H9 (cell line): ENCODE results near the gene ZNF709. TPM values are rescaled to one million over a fixed set of nuclear protein-coding genes. Genes with fewer than 3 reads are reported as not detected.

ENCODE experiments used
- DNase-seq: peaks from one replicate; pipeline ENCODE4 v3.0.0-alpha.2; 2017
- H2AFZ ChIP-seq: one replicate; pipeline ENCODE4 v1.6.1; 2013; ENCODE audit warnings: mild to moderate bottlenecking, low read length, control low read depth, moderate library complexity
- H2AK5ac ChIP-seq: 2 replicates; pipeline ENCODE4 v1.6.1; 2013; ENCODE audit warnings: low read length, control low read depth, mixed read lengths; ENCODE audit not compliant: insufficient read length
- H2BK120ac ChIP-seq: one replicate; pipeline ENCODE4 v1.6.1; 2013; ENCODE audit warnings: low read depth, mild to moderate bottlenecking, low read length, control low read depth, inconsistent platforms; ENCODE audit not compliant: poor library complexity, severe bottlenecking
- H2BK12ac ChIP-seq: 2 replicates; pipeline ENCODE4 v1.6.1; 2013; ENCODE audit warnings: low read length, control low read depth, mixed read lengths, low read depth; ENCODE audit not compliant: insufficient read length
- H2BK15ac ChIP-seq: 2 replicates; pipeline ENCODE4 v1.6.1; 2013; ENCODE audit warnings: low read depth, low read length, control low read depth
- H2BK20ac ChIP-seq: one replicate; pipeline ENCODE4 v1.6.1; 2013; ENCODE audit warnings: low read depth, mild to moderate bottlenecking, low read length, control low read depth, inconsistent platforms; ENCODE audit not compliant: poor library complexity, severe bottlenecking
- H2BK5ac ChIP-seq: 2 replicates; pipeline ENCODE4 v1.6.1; 2013; ENCODE audit warnings: low read length, control low read depth, mixed read lengths; ENCODE audit not compliant: insufficient read length
- H3K14ac ChIP-seq: 2 replicates; pipeline ENCODE4 v1.6.1; 2013; ENCODE audit warnings: low read length, control low read depth; ENCODE audit not compliant: insufficient read depth
- H3K18ac ChIP-seq: 2 replicates; pipeline ENCODE4 v1.6.1; 2013; ENCODE audit warnings: low read depth, mild to moderate bottlenecking, mixed read lengths, low read length, control low read depth; ENCODE audit not compliant: insufficient read length
- H3K23ac ChIP-seq: 2 replicates; pipeline ENCODE4 v1.6.1; 2013; ENCODE audit warnings: low read length, control low read depth, mixed read lengths, low read depth; ENCODE audit not compliant: insufficient read length
- H3K23me2 ChIP-seq: 2 replicates; pipeline ENCODE4 v1.6.1; 2013; ENCODE audit warnings: low read depth, mild to moderate bottlenecking, mixed read lengths, low read length, control low read depth; ENCODE audit not compliant: insufficient read length, poor library complexity, severe bottlenecking
- H3K27ac ChIP-seq: 2 replicates; pipeline ENCODE4 v1.5.1; 2013; ENCODE audit warnings: low read length, control low read depth, mixed read lengths, low read depth; ENCODE audit not compliant: insufficient read length
- H3K27me3 ChIP-seq: 2 replicates; pipeline ENCODE4 v1.6.1; 2013; ENCODE audit warnings: low read length, control low read depth, inconsistent platforms; ENCODE audit not compliant: insufficient read depth
- H3K4ac ChIP-seq: 2 replicates; pipeline ENCODE4 v1.6.1; 2013; ENCODE audit warnings: low read depth, mild to moderate bottlenecking, control low read depth, inconsistent platforms, low read length, moderate library complexity
- H3K4me1 ChIP-seq: 2 replicates; pipeline ENCODE4 v1.6.1; 2013; ENCODE audit warnings: low read length, control low read depth, inconsistent platforms; ENCODE audit not compliant: insufficient read depth
- H3K4me2 ChIP-seq: 2 replicates; pipeline ENCODE4 v1.6.1; 2013; ENCODE audit warnings: low read length, control low read depth, mixed read lengths; ENCODE audit not compliant: insufficient read length, insufficient read depth
- H3K56ac ChIP-seq: 2 replicates; pipeline ENCODE4 v1.6.1; 2013; ENCODE audit warnings: low read depth, mild to moderate bottlenecking, mixed read lengths, low read length, control low read depth; ENCODE audit not compliant: insufficient read length
- H3K79me1 ChIP-seq: 2 replicates; pipeline ENCODE4 v1.6.1; 2013; ENCODE audit warnings: low read depth, mild to moderate bottlenecking, moderate library complexity, low read length, control low read depth, inconsistent platforms; ENCODE audit not compliant: insufficient read depth, poor library complexity, severe bottlenecking
- H3K79me2 ChIP-seq: 2 replicates; pipeline ENCODE4 v1.6.1; 2013; ENCODE audit warnings: low read length, control low read depth, inconsistent platforms; ENCODE audit not compliant: insufficient read depth
- H3K9ac ChIP-seq: 2 replicates; pipeline ENCODE4 v1.6.1; 2013; ENCODE audit warnings: low read length, control low read depth, mixed read lengths; ENCODE audit not compliant: insufficient read length; ENCODE audit errors: extremely low read depth
- H3K9me3 ChIP-seq: one replicate; pipeline ENCODE4 v1.6.1; 2013; ENCODE audit warnings: low read depth, low read length, inconsistent platforms; ENCODE audit not compliant: control insufficient read depth
- H3T11ph ChIP-seq: one replicate; pipeline ENCODE4 v1.6.1; 2013; ENCODE audit warnings: mild to moderate bottlenecking, low read length, control low read depth, inconsistent platforms
- H4K20me1 ChIP-seq: one replicate; pipeline ENCODE4 v1.6.1; 2013; ENCODE audit not compliant: control insufficient read depth, insufficient read length, insufficient read depth
- H4K5ac ChIP-seq: 2 replicates; pipeline ENCODE4 v1.6.1; 2013; ENCODE audit warnings: low read depth, mild to moderate bottlenecking, mixed read lengths, low read length, control low read depth; ENCODE audit not compliant: insufficient read length
- H4K8ac ChIP-seq: replicated peaks from 2 replicates; pipeline ENCODE4 v1.6.1; 2013; ENCODE audit warnings: low read length, control low read depth, mixed read lengths, low read depth; ENCODE audit not compliant: insufficient read length
- H4K91ac ChIP-seq: 2 replicates; pipeline ENCODE4 v1.6.1; 2013; ENCODE audit warnings: low read depth, mild to moderate bottlenecking, moderate library complexity, mixed read lengths, low read length, control low read depth; ENCODE audit not compliant: insufficient read length
- H3K27ac Mint-ChIP-seq, 3 experiments: 2 replicates in 2 of 3; 3 replicates in 1 of 3; pipeline ENCODE4 v1.8.0; 2020 to 2021; ENCODE audit warnings: mixed read lengths in 3 of 3, mild to moderate bottlenecking in 1 of 3, moderate library complexity in 1 of 3
- H3K27me3 Mint-ChIP-seq: 2 replicates; pipeline ENCODE4 v1.8.0; 2021; ENCODE audit warnings: low read depth, mild to moderate bottlenecking, moderate library complexity, mixed read lengths
- H3K36me3 Mint-ChIP-seq, 3 experiments: 2 replicates in 2 of 3; 3 replicates in 1 of 3; pipeline ENCODE4 v1.8.0; 2020 to 2021; ENCODE audit warnings: low read depth in 3 of 3, mixed read lengths in 3 of 3; ENCODE audit not compliant: insufficient read depth in 1 of 3
- H3K4me1 Mint-ChIP-seq, 2 experiments: 2 replicates each; pipeline ENCODE4 v1.8.0; 2020; ENCODE audit warnings: mixed read lengths in 2 of 2
- H3K4me3 Mint-ChIP-seq, 2 experiments: 2 replicates in 1 of 2; 3 replicates in 1 of 2; pipeline ENCODE4 v1.8.0; 2020 to 2021; ENCODE audit warnings: mild to moderate bottlenecking in 2 of 2, mixed read lengths in 2 of 2, moderate library complexity in 1 of 2
- H3K9me3 Mint-ChIP-seq, 2 experiments: 2 replicates in 1 of 2; 3 replicates in 1 of 2; pipeline ENCODE4 v1.8.0; 2020; ENCODE audit warnings: mild to moderate bottlenecking in 2 of 2, mixed read lengths in 2 of 2, moderate library complexity in 1 of 2
- CTCF ChIP-seq: fragments of 200-600 bp; sonication (generic); conservative IDR thresholded peaks from 3 replicates; pipeline ENCODE4 v1.8.0; 2021; ENCODE audit warnings: antibody characterized with exemption, mild to moderate bottlenecking
- whole genome bisulfite sequencing: extraction: QIAGEN DNeasy Blood & Tissue Kit; methylation state at CpG from one replicate; pipeline ENCODE4 v1.1.7; 2013; ENCODE audit warnings: missing lambda C conversion rate, low lambda C conversion rate, mixed read lengths; ENCODE audit not compliant: insufficient read length; ENCODE audit errors: extremely low coverage; 5-methylcytosine and 5-hydroxymethylcytosine counted together
- long read RNA-seq: library from polyadenylated mRNA; unstranded; transcript quantifications from one replicate; pipeline ENCODE4 v2.0.0, GENCODE V29; 2020
- total RNA-seq: library from RNA; stranded (reverse); gene quantifications from 2 replicates; pipeline ENCODE4 v1.2.1, GENCODE V29; 2021

Gene ZNF709
- 2.1 and 3.8 TPM in 2 replicates for total RNA-seq
- long read RNA-seq, full-length matches to known transcripts: 5 of 6 reads
- long read RNA-seq, partial matches to known transcripts: 0 of 6 reads
- long read RNA-seq, other reads (novel, unspliced or antisense): 1 of 6 reads

- H3K9me3 ChIP-seq: no peaks in the 10 kb centered on the region
- H2BK120ac ChIP-seq: no peak within 1 kb of the TSS
- Mint-ChIP-seq H3K4me1 (peaks cover 13 to 19% of the 10 kb centered on the region in 2 experiments), H3K27me3 (peaks cover 11% of the 10 kb centered on the region), H3K9me3 (no peaks in the 10 kb centered on the region), H3K4me3 (peak within 1 kb of the TSS; percentile 83 to 87), H3K36me3 (no peaks in the 10 kb centered on the region; a peak in 1 of 7 replicates), H3K27ac (peak within 1 kb of the TSS; percentile 77 to 82 (median 77); a peak in 5 of 7 replicates)
- no peak within 1 kb of the TSS for H4K5ac ChIP-seq
- no peak within 1 kb of the TSS for H4K8ac ChIP-seq
- no peak within 1 kb of the TSS for H3K56ac ChIP-seq
- H3K79me2 ChIP-seq: no peaks in the 10 kb centered on the region
- no peak within 1 kb of the TSS for H3K18ac ChIP-seq
- peak within 1 kb of the TSS; percentile 84 for H3K4me2 ChIP-seq
- no peak within 1 kb of the TSS for H2BK12ac ChIP-seq
- peak; percentile 96 for DNase-seq
- peaks cover 10% of the 10 kb centered on the region for H3K23me2 ChIP-seq
- H3K27me3 ChIP-seq: no peaks in the 10 kb centered on the region; the same call in 1 of the 2 replicates
- H2BK15ac ChIP-seq: no peak within 1 kb of the TSS
- H3K4me1 ChIP-seq: no peaks in the 10 kb centered on the region; the same call in 1 of the 2 replicates
- no peak within 1 kb of the TSS for H2AFZ ChIP-seq
- H2AK5ac ChIP-seq: no peak within 1 kb of the TSS
- no peak within 1 kb of the TSS for H2BK20ac ChIP-seq
- no peak within 1 kb of the TSS for H3K4ac ChIP-seq
- H3K27ac ChIP-seq: no peak within 1 kb of the TSS
- no peak for TF ChIP-seq CTCF
- no peak within 1 kb of the TSS for H4K91ac ChIP-seq
- H3K79me1 ChIP-seq: no peaks in the 10 kb centered on the region
- peak within 1 kb of the TSS; percentile 42; the same call in 1 of the 2 replicates for H3K14ac ChIP-seq
- no CpG with 5 or more reads among the region's 53 CpGs for WGBS
- H3K9ac ChIP-seq: peak within 1 kb of the TSS; percentile 66
- H3T11ph ChIP-seq: no peak within 1 kb of the TSS
- no peak within 1 kb of the TSS for H2BK5ac ChIP-seq
- H3K23ac ChIP-seq: no peak within 1 kb of the TSS
- H4K20me1 ChIP-seq: no peaks in the 10 kb centered on the region
These were observed at the start of gene ZNF709 for GRCh38 chr19:12484371-12485051. TSS of gene ZNF709 (minus strand) at chr19:12484816. CDS start at chr19:12484657, 159 bp downstream.
